BJ (cell line): ENCODE measurements around the gene GBX1. TPM values are rescaled to one million over a fixed set of nuclear protein-coding genes. Genes with fewer than 3 reads are reported as not detected.

ENCODE experiments used
- CTCF ChIA-PET: fragments of 350-600 bp; formaldehyde crosslinking; extraction: SDS; loops from one replicate; lab custom pipeline; 2021; ENCODE audit warnings: antibody characterized with exemption, inconsistent platforms; lab: Yijun Ruan, JAX
- POLR2A ChIA-PET: fragments of 300-600 bp; sonication (Branson Sonifier 250); formaldehyde crosslinking; extraction: SDS; loops from one replicate; lab custom pipeline; 2021; ENCODE audit warnings: antibody characterized with exemption; lab: Charles Lee
- DNase-seq: peaks from one replicate; pipeline ENCODE4 v3.0.0-alpha.2; 2011; ENCODE audit warnings: low read depth
- H3K27me3 ChIP-seq: 2 replicates; pipeline ENCODE4 v1.6.0; 2011; ENCODE audit warnings: low read length; ENCODE audit not compliant: control insufficient read depth, insufficient read depth
- H3K36me3 ChIP-seq: 2 replicates; pipeline ENCODE4 v1.5.1; 2011; ENCODE audit warnings: low read length; ENCODE audit not compliant: control insufficient read depth, insufficient read depth
- H3K4me3 ChIP-seq: 2 replicates; pipeline ENCODE4 v1.5.1; 2011; ENCODE audit warnings: low read depth, mild to moderate bottlenecking, control low read depth, low read length
- polyA plus RNA-seq: library from polyadenylated mRNA; depleted of rRNA; stranded (reverse); fragments of >200 nt; gene quantifications from 2 replicates; pipeline ENCODE4 v1.2.3, GENCODE V29; 2011
- TF ChIP-seq, protein P1 (sequence below): IDR thresholded peaks from 2 replicates; pipeline ENCODE4 v1.5.1; 2011; ENCODE audit warnings: low read depth, mild to moderate bottlenecking, control low read depth, inconsistent platforms, low read length, moderate library complexity; ENCODE audit not compliant: insufficient read depth

GBX1 gene
- polyA plus RNA-seq, 1 experiment: not detected

DNA sequence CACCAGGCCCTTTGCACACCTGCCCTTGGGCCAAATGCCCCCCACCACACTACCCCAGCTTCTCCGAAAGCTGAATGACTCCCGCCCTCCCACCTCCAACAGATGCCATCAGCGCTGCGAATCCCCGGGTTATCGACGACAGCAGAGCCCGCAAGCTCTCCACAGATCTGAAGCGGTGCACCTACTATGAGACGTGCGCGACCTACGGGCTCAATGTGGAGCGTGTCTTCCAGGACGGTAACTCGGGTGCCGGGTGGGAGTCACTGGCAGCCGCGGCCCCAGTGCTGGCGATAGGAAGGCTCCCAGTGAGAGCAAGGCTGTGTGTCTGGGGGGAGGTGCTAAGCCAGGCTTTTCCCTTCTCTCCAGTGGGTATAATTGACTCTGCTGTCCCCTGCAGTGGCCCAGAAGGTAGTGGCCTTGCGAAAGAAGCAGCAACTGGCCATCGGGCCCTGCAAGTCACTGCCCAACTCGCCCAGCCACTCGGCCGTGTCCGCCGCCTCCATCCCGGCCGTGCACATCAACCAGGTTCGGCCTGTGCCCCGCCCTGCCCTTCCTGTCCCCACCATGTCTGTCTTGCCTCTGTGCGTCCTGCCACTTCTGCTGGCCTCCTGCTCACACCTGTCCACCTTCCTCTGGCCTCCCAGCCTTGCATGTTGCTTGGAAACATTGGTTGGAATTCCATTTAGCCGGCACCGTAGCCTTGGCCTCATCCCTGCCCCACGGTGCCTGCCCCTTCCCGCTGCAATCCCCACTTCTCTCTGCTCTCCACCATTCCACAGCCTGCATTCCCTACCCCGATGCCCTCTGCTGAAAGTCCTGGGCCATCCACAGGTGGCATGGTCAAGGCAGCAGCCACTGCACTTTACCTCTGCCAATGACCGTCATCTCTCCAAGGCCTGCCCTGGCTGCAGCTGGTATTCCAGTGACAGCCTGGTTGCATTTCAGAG, 49.1 kb downstream of the GBX1 start:
- no peak overlapping the region for H3K4me3 ChIP-seq
- TF ChIP-seq, protein P1, sequence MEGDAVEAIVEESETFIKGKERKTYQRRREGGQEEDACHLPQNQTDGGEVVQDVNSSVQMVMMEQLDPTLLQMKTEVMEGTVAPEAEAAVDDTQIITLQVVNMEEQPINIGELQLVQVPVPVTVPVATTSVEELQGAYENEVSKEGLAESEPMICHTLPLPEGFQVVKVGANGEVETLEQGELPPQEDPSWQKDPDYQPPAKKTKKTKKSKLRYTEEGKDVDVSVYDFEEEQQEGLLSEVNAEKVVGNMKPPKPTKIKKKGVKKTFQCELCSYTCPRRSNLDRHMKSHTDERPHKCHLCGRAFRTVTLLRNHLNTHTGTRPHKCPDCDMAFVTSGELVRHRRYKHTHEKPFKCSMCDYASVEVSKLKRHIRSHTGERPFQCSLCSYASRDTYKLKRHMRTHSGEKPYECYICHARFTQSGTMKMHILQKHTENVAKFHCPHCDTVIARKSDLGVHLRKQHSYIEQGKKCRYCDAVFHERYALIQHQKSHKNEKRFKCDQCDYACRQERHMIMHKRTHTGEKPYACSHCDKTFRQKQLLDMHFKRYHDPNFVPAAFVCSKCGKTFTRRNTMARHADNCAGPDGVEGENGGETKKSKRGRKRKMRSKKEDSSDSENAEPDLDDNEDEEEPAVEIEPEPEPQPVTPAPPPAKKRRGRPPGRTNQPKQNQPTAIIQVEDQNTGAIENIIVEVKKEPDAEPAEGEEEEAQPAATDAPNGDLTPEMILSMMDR: no peak
- DNase-seq: no peak
- no peaks in the 10 kb centered on the region for H3K27me3 ChIP-seq
- POLR2A ChIA-PET: no interaction called here
- CTCF ChIA-PET: interaction anchor here (1.1 to 2.3 kb wide), 3 partner anchors 7 to 106 kb away, joined by 3 to 9 read pairs (median 4); no protein-coding TSS in a partner anchor
- peaks cover 43% of the 10 kb centered on the region for H3K36me3 ChIP-seq

DNA sequence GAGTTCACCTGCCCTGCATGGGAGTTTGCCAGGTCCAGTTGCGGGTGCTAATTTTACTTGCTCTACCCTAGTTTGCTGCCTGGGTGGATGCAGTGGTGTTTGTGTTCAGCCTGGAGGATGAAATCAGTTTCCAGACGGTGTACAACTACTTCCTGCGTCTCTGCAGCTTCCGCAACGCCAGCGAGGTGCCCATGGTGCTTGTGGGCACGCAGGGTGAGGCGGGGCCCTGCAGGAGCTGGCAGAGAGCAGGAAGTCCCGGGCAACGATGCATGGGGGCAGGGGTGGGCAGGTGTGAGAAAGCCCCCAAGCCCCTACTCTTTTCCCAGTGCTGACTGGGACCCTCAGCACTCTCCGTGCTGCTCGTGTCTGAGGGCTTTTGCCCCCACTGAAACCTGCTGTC, 49.9 kb downstream of the GBX1 start:
- Histone ChIP-seq H3K4me3 (no peak overlapping the region), H3K27me3 (no peaks in the 10 kb centered on the region), H3K36me3 (peaks cover 43% of the 10 kb centered on the region)
- TF ChIP-seq, protein P1: no peak
- ChIA-PET POLR2A (no interaction called here), CTCF (interaction anchor here (1.1 kb wide), 1 partner anchor 105 kb away, joined by 3 read pairs; no protein-coding TSS in a partner anchor)
- no peak for DNase-seq

DNA sequence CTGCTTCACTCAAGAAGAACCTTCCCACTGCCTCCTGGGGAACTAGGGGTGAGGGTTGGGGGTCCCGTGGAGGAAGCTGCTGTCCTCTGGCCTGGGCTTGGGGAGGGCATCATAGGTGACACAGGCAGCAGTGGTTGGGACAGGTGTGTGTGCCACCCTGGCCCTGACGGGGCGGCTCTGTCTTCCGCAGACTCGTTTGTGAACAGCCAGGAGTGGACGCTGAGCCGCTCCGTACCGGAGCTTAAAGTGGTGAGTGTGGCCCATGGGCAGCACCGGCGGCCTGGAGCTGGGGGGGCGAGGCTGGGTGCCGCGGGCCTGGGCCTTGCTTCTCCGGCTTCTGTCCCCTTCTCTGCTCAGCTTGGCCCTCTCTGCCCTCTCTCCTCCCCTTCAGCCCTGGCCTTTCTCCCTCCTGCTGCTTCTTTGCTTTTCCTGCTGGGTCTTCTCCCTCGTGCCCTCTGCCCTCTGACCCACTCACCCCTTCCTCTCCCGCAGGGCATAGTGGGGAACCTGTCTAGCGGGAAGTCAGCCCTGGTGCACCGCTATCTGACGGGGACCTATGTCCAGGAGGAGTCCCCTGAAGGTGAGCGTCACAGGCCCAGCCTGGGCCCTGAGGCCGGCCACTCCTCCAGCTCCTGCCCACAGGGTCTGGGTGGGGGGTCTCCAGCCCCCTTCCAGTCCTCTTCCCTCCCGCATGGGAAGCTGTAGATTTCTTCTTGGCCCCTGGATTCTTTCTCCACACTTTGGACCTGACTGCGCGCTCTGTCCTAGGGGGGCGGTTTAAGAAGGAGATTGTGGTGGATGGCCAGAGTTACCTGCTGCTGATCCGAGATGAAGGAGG, 50.7 kb downstream of the GBX1 start:
- no peaks in the 10 kb centered on the region for H3K27me3 ChIP-seq
- TF ChIP-seq, protein P1: no peak
- H3K36me3 ChIP-seq: peaks cover 43% of the 10 kb centered on the region
- CTCF ChIA-PET: interaction anchor here (0.6 to 1.9 kb wide), 6 partner anchors 11 to 104 kb away, joined by 3 to 6 read pairs (median 4); no protein-coding TSS in a partner anchor
- no peak for DNase-seq
- POLR2A ChIA-PET: no interaction called here
- no peak overlapping the region for H3K4me3 ChIP-seq

DNA sequence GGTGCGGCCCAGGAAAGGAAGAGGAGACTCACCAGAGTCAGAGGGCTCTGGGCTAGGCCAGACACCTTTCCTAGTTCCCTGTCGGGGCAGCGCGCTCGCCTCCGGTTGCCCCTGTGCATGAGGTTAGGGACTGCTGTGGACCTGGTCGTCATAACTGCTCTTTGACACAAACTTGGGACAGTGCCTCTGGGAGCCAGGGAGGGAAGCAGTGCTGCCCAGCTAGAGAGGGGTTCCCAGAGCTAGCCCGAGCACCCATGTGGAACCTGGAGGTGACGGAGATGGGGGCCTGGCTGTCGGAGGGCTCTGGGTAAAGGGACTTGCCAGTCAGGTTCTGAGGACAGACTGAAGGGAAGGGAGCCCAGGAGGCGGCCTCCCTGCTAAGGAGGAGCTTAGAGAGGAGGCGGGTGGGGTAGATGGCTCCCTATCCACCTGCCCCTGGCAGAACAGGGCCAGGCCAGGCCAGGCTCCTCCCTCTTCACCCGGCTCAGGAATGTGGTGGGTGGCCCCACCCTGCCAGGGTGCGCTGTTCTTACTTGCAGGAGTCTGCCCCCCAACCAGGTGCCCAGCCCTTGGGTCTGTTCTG, 51.6 kb downstream of the GBX1 start:
- Histone ChIP-seq H3K4me3 (no peak overlapping the region; the same call in 1 of the 2 replicates), H3K27me3 (no peaks in the 10 kb centered on the region), H3K36me3 (peaks cover 37% of the 10 kb centered on the region)
- ChIA-PET POLR2A (no interaction called here), CTCF (interaction anchor here (0.8 to 4.5 kb wide), 8 partner anchors 8 to 103 kb away, joined by 3 to 36 read pairs (median 4); no protein-coding TSS in a partner anchor)
- TF ChIP-seq, protein P1: no peak
- no peak for DNase-seq
